HL-60 (cell line): ENCODE measurements around the gene IFNGR2.
"Not testable (repeated sequence)": the region's sequence is repeated elsewhere in the genome, so short reads cannot be mapped to it uniquely, and the experiment has no call there.

Experiments used
- DNase-seq, 2 experiments: peaks; one replicate each; pipeline ENCODE4 v3.0.0-alpha.2; 2010 to 2020; ENCODE audit warnings: low read depth in 1 of 2, low spot score in 1 of 2
- H3K27ac ChIP-seq: fragments of 250-450 bp; sonication (Bioruptor Pico); replicated peaks from 2 replicates; pipeline ENCODE4 v1.5.1; 2020; ENCODE audit warnings: mild to moderate bottlenecking, moderate library complexity
- H3K27me3 ChIP-seq: fragments of 250-450 bp; sonication (Bioruptor Pico); 2 replicates; pipeline ENCODE4 v1.5.1; 2021; ENCODE audit warnings: mild to moderate bottlenecking, moderate library complexity; ENCODE audit not compliant: insufficient read depth, poor library complexity, severe bottlenecking
- H3K4me3 ChIP-seq: replicated peaks from 2 replicates; pipeline ENCODE4 v1.5.1; 2011; ENCODE audit warnings: mild to moderate bottlenecking, control low read depth, low read length; ENCODE audit not compliant: insufficient read depth
- GABPA ChIP-seq: IDR thresholded peaks from 2 replicates; pipeline ENCODE4 v1.6.1; 2012; ENCODE audit warnings: low read depth
- POLR2AphosphoS5 ChIP-seq: IDR thresholded peaks from 2 replicates; pipeline ENCODE4 v1.6.1; 2012; ENCODE audit warnings: low read depth
- SPI1 ChIP-seq: IDR thresholded peaks from 2 replicates; pipeline ENCODE4 v1.6.1; 2012; ENCODE audit warnings: low read depth, mild to moderate bottlenecking, borderline replicate concordance
- TF ChIP-seq, protein P1 (sequence below): IDR thresholded peaks from 2 replicates; pipeline ENCODE4 v1.6.1; 2012; ENCODE audit warnings: low read depth; ENCODE audit not compliant: insufficient replicate concordance
- TF ChIP-seq, protein P2 (sequence below): IDR thresholded peaks from one replicate; pipeline ENCODE4 v1.5.1; 2011; ENCODE audit warnings: low read length, control low read depth, inconsistent platforms; ENCODE audit not compliant: insufficient read depth

The IFNGR2 gene

DNA sequence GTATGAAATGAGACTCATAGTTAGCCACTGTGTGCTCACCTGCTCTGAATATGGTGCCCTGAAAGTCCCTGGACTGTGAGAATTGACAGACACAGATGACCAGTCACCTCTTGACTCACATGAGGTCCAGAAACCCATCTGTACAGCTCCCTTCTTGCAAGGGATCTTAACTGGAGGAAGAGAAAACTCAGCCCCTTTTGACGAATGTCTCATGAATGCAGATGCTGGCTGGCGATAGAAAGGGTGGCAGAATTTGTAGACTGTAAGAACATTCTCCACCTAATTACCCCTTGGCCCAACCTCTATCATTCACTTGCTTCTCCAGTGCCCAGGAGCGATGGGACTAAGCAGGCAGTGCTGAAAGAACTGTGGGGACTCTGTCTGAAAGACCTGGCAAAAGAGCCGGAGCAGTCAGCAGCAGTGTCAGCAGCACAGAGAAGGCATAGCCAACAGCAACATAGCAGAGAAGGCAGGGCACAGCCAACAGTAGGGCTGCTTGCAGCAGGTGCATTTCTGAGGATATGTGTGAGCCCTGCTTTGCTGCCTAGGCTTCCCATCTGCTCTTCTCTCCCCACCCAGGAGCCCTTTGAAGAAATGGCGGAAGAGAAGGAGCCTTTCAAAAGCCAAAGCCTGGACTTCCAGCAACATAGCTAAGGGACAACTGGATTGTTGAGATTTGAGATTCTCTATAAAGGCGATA, 25.8 kb upstream of the IFNGR2 start:
- no peak overlapping the region for H3K27ac ChIP-seq

DNA sequence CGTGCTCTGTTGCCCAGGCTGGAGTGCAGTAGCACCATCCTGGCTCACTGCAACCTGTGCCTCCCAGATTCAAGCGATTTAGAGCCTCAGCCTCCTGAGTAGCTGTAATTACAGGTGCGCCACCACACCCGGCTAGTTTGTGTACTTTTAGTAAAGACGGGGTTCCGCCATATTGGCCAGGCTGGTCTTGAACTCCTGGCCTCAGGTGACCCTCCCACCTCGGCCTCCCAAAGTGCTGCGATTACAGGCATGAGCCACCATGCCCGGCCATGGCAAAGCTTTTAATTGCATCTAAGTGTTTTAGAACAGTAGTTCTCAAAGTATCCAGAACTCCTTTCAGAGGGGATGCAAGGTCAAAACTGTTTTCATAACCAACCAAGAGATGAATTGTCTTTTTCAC, 25.1 kb upstream of the IFNGR2 start:
- TF ChIP-seq, protein P1, sequence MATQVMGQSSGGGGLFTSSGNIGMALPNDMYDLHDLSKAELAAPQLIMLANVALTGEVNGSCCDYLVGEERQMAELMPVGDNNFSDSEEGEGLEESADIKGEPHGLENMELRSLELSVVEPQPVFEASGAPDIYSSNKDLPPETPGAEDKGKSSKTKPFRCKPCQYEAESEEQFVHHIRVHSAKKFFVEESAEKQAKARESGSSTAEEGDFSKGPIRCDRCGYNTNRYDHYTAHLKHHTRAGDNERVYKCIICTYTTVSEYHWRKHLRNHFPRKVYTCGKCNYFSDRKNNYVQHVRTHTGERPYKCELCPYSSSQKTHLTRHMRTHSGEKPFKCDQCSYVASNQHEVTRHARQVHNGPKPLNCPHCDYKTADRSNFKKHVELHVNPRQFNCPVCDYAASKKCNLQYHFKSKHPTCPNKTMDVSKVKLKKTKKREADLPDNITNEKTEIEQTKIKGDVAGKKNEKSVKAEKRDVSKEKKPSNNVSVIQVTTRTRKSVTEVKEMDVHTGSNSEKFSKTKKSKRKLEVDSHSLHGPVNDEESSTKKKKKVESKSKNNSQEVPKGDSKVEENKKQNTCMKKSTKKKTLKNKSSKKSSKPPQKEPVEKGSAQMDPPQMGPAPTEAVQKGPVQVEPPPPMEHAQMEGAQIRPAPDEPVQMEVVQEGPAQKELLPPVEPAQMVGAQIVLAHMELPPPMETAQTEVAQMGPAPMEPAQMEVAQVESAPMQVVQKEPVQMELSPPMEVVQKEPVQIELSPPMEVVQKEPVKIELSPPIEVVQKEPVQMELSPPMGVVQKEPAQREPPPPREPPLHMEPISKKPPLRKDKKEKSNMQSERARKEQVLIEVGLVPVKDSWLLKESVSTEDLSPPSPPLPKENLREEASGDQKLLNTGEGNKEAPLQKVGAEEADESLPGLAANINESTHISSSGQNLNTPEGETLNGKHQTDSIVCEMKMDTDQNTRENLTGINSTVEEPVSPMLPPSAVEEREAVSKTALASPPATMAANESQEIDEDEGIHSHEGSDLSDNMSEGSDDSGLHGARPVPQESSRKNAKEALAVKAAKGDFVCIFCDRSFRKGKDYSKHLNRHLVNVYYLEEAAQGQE: no peak
- TF ChIP-seq POLR2AphosphoS5 (no peak), SPI1 (no peak), GABPA (no peak)
- TF ChIP-seq, protein P2, sequence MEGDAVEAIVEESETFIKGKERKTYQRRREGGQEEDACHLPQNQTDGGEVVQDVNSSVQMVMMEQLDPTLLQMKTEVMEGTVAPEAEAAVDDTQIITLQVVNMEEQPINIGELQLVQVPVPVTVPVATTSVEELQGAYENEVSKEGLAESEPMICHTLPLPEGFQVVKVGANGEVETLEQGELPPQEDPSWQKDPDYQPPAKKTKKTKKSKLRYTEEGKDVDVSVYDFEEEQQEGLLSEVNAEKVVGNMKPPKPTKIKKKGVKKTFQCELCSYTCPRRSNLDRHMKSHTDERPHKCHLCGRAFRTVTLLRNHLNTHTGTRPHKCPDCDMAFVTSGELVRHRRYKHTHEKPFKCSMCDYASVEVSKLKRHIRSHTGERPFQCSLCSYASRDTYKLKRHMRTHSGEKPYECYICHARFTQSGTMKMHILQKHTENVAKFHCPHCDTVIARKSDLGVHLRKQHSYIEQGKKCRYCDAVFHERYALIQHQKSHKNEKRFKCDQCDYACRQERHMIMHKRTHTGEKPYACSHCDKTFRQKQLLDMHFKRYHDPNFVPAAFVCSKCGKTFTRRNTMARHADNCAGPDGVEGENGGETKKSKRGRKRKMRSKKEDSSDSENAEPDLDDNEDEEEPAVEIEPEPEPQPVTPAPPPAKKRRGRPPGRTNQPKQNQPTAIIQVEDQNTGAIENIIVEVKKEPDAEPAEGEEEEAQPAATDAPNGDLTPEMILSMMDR: no peak
- Histone ChIP-seq H3K4me3 (no peak overlapping the region), H3K27ac (no peak overlapping the region), H3K27me3 (no peaks in the 10 kb centered on the region)
- DNase-seq: no peak

More for the DNA sequence above, 25.8 kb upstream of the IFNGR2 start:
- TF ChIP-seq POLR2AphosphoS5: no peak
- TF ChIP-seq, protein P1: no peak
- TF ChIP-seq SPI1: no peak
- TF ChIP-seq, protein P2: no peak
- TF ChIP-seq GABPA: no peak
- Histone ChIP-seq H3K4me3 (no peak overlapping the region), H3K27me3 (no peaks in the 10 kb centered on the region)
- DNase-seq: no peak

DNA sequence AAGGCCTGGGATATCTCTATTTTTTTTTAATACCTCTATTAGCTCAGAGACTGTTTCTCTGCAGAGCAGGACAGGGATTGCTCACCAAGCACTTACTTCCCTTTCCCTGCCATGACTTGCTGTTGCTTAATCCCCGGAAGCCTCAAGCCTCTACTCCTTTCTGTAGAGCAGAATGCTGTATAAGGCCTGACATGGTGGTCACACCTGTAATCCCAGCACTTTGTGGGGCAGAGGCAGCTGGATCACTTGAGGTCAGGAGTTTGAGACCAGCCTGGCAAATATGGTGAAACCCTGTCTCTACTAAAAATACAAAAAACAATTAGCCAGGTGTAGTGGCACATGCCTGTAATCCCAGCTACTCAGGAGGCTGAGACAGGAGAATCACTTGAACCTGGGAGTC, 23.3 kb upstream of the IFNGR2 start:
- peak; percentile 86 to 94 for DNase-seq
- H3K27ac ChIP-seq: peak overlapping the region; percentile 70
- not testable (repeated sequence) for H3K27me3 ChIP-seq, H3K4me3 ChIP-seq
- peak; percentile 58 for TF ChIP-seq POLR2AphosphoS5

DNA sequence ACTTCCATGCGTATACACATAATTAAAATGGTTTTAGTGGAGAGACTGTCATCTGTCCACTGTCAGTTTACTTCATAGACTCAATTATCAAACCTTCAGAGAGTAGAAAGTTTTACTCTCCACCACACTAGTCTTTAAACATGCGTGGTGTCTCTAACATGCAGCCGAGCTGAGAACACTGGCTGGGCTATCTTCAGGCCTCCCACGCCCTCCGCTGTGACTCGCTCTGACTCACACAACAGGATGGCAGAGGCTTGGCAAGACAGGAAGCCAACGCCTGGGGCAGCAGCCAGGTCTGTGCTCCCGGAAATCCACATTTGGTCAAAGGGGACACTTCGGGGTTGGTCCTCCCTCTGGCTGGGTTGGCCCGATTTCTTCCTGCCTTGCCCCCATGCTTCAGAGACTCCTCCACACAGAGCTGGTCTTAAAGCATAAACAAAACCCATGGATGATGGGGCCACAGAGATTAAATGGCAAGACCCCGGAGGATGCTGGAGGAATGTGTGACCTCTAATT, 22.7 kb upstream of the IFNGR2 start:
- no peak overlapping the region for H3K4me3 ChIP-seq
- H3K27ac ChIP-seq: peak overlapping the region; percentile 70
- DNase-seq: peak; percentile 83 to 94
- no peaks in the 10 kb centered on the region for H3K27me3 ChIP-seq
- TF ChIP-seq SPI1: no peak
- TF ChIP-seq GABPA: no peak
- no peak; the same call in 1 of the 2 replicates for TF ChIP-seq POLR2AphosphoS5

DNA sequence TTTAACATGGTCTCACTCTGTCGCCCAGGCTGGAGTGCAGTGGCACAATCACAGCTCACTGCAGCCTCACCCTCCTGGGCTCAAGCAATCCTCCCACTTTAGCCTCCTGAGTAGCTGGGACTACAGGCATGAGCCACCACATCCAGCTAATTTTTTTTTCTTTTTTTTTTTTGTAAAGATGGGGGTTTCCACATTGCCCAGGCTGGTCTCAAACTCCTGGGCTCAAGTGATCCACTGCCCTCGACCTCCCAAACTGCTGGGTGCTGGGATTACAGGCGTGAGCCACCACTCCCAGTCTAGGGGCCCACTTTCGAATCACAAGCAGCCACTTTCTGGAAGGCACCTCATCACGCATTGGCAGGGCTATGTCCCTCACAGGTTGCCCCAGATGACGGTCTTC, 21.8 kb upstream of the IFNGR2 start:
- H3K27me3 ChIP-seq, H3K4me3 ChIP-seq, DNase-seq: not testable (repeated sequence)
- H3K27ac ChIP-seq: peak overlapping the region; percentile 21; the same call in 1 of the 2 replicates
